Measurements from ENCODE around the gene RGS8. TPM values are rescaled to one million over a fixed set of nuclear protein-coding genes. Genes with fewer than 3 reads are reported as not detected.

Gene RGS8
- polyA plus RNA-seq, 2 donors: not detected

GRCh38 chr1:182664296-182664695, 20.1 kb downstream of the RGS8 start:
- no peaks in the 10 kb centered on the region for H3K27me3 ChIP-seq (ENCODE audit: control insufficient read depth in 1 of 2, insufficient read depth in 2 of 2, low read length in 2 of 2)
- WGBS, 2 donors: 69 to 74% methylated on average over 3 of the region's 3 CpGs
- no peaks in the 10 kb centered on the region for H3K36me3 ChIP-seq (ENCODE audit: control insufficient read depth in 2 of 2, insufficient read depth in 2 of 2, low read length in 1 of 2)
- no peak overlapping the region for H3K4me3 ChIP-seq (ENCODE audit: low read depth in 1 of 2, low read length in 2 of 2)
- H3K27ac ChIP-seq (ENCODE audit: low read depth in 2 of 2, low read length in 1 of 2): no peak overlapping the region
- no peaks in the 10 kb centered on the region for H3K4me1 ChIP-seq (ENCODE audit: control insufficient read depth in 2 of 2, insufficient read depth in 2 of 2, low read length in 1 of 2)
- H3K9me3 ChIP-seq (ENCODE audit: control insufficient read depth in 2 of 2, insufficient read depth in 1 of 2, low read depth in 1 of 2, low read length in 1 of 2): no peaks in the 10 kb centered on the region

GRCh38 chr1:182662956-182663355, 21.4 kb downstream of the RGS8 start:
- Histone ChIP-seq H3K9me3 (ENCODE audit: control insufficient read depth in 2 of 2, insufficient read depth in 1 of 2, low read depth in 1 of 2, low read length in 1 of 2) (no peaks in the 10 kb centered on the region), H3K4me1 (ENCODE audit: control insufficient read depth in 2 of 2, insufficient read depth in 2 of 2, low read length in 1 of 2) (no peaks in the 10 kb centered on the region), H3K27me3 (ENCODE audit: control insufficient read depth in 1 of 2, insufficient read depth in 2 of 2, low read length in 2 of 2) (no peaks in the 10 kb centered on the region), H3K27ac (ENCODE audit: low read depth in 2 of 2, low read length in 1 of 2) (no peak overlapping the region), H3K4me3 (ENCODE audit: low read depth in 1 of 2, low read length in 2 of 2) (no peak overlapping the region), H3K36me3 (ENCODE audit: control insufficient read depth in 2 of 2, insufficient read depth in 2 of 2, low read length in 1 of 2) (no peaks in the 10 kb centered on the region)
- WGBS, 2 donors: 78 to 82% methylated on average over 3 of the region's 3 CpGs

- H3K27ac ChIP-seq (ENCODE audit: low read depth in 2 of 2, low read length in 1 of 2): no peak overlapping the region
- whole genome bisulfite sequencing, 2 donors: 76 to 85% methylated on average over 7 of the region's 7 CpGs
- no peak overlapping the region for H3K4me3 ChIP-seq (ENCODE audit: low read depth in 1 of 2, low read length in 2 of 2)
- no peaks in the 10 kb centered on the region for H3K9me3 ChIP-seq (ENCODE audit: control insufficient read depth in 2 of 2, insufficient read depth in 1 of 2, low read depth in 1 of 2, low read length in 1 of 2)
- no peaks in the 10 kb centered on the region for H3K27me3 ChIP-seq (ENCODE audit: control insufficient read depth in 1 of 2, insufficient read depth in 2 of 2, low read length in 2 of 2)
- no peaks in the 10 kb centered on the region for H3K4me1 ChIP-seq (ENCODE audit: control insufficient read depth in 2 of 2, insufficient read depth in 2 of 2, low read length in 1 of 2)
- H3K36me3 ChIP-seq (ENCODE audit: control insufficient read depth in 2 of 2, insufficient read depth in 2 of 2, low read length in 1 of 2): no peaks in the 10 kb centered on the region
These were observed 22.1 kb downstream of the RGS8 start for GRCh38 chr1:182662121-182662890.

GRCh38 chr1:182658055-182658454, 26.3 kb downstream of the RGS8 start:
- no peak overlapping the region for H3K27ac ChIP-seq (ENCODE audit: low read depth in 2 of 2, low read length in 1 of 2)
- no peaks in the 10 kb centered on the region for H3K9me3 ChIP-seq (ENCODE audit: control insufficient read depth in 2 of 2, insufficient read depth in 1 of 2, low read depth in 1 of 2, low read length in 1 of 2)
- H3K27me3 ChIP-seq (ENCODE audit: control insufficient read depth in 1 of 2, insufficient read depth in 2 of 2, low read length in 2 of 2): no peaks in the 10 kb centered on the region
- H3K4me3 ChIP-seq (ENCODE audit: low read depth in 1 of 2, low read length in 2 of 2): no peak overlapping the region
- no peaks in the 10 kb centered on the region for H3K4me1 ChIP-seq (ENCODE audit: control insufficient read depth in 2 of 2, insufficient read depth in 2 of 2, low read length in 1 of 2)
- no peaks in the 10 kb centered on the region for H3K36me3 ChIP-seq (ENCODE audit: control insufficient read depth in 2 of 2, insufficient read depth in 2 of 2, low read length in 1 of 2)

GRCh38 chr1:182656842-182657397, 27.5 kb downstream of the RGS8 start:
- Histone ChIP-seq H3K4me3 (ENCODE audit: low read depth in 1 of 2, low read length in 2 of 2) (no peak overlapping the region), H3K9me3 (ENCODE audit: control insufficient read depth in 2 of 2, insufficient read depth in 1 of 2, low read depth in 1 of 2, low read length in 1 of 2) (no peaks in the 10 kb centered on the region), H3K36me3 (ENCODE audit: control insufficient read depth in 2 of 2, insufficient read depth in 2 of 2, low read length in 1 of 2) (no peaks in the 10 kb centered on the region), H3K27me3 (ENCODE audit: control insufficient read depth in 1 of 2, insufficient read depth in 2 of 2, low read length in 2 of 2) (no peaks in the 10 kb centered on the region), H3K27ac (ENCODE audit: low read depth in 2 of 2, low read length in 1 of 2) (no peak overlapping the region), H3K4me1 (ENCODE audit: control insufficient read depth in 2 of 2, insufficient read depth in 2 of 2, low read length in 1 of 2) (no peaks in the 10 kb centered on the region)
- WGBS, 2 donors: 81 to 85% methylated on average over 4 of the region's 4 CpGs

GRCh38 chr1:182653986-182654385, 30.4 kb downstream of the RGS8 start:
- Histone ChIP-seq H3K9me3 (ENCODE audit: control insufficient read depth in 2 of 2, insufficient read depth in 1 of 2, low read depth in 1 of 2, low read length in 1 of 2) (no peaks in the 10 kb centered on the region), H3K4me3 (ENCODE audit: low read depth in 1 of 2, low read length in 2 of 2) (no peak overlapping the region), H3K4me1 (ENCODE audit: control insufficient read depth in 2 of 2, insufficient read depth in 2 of 2, low read length in 1 of 2) (no peaks in the 10 kb centered on the region), H3K36me3 (ENCODE audit: control insufficient read depth in 2 of 2, insufficient read depth in 2 of 2, low read length in 1 of 2) (no peaks in the 10 kb centered on the region), H3K27me3 (ENCODE audit: control insufficient read depth in 1 of 2, insufficient read depth in 2 of 2, low read length in 2 of 2) (no peaks in the 10 kb centered on the region), H3K27ac (ENCODE audit: low read depth in 2 of 2, low read length in 1 of 2) (no peak overlapping the region)
- 89 to 98% methylated on average over 2 of the region's 2 CpGs for WGBS, 2 donors

GRCh38 chr1:182652933-182653332, 31.5 kb downstream of the RGS8 start:
- Histone ChIP-seq H3K27me3 (ENCODE audit: control insufficient read depth in 1 of 2, insufficient read depth in 2 of 2, low read length in 2 of 2) (no peaks in the 10 kb centered on the region), H3K36me3 (ENCODE audit: control insufficient read depth in 2 of 2, insufficient read depth in 2 of 2, low read length in 1 of 2) (no peaks in the 10 kb centered on the region), H3K4me1 (ENCODE audit: control insufficient read depth in 2 of 2, insufficient read depth in 2 of 2, low read length in 1 of 2) (no peaks in the 10 kb centered on the region), H3K4me3 (ENCODE audit: low read depth in 1 of 2, low read length in 2 of 2) (no peak overlapping the region), H3K27ac (ENCODE audit: low read depth in 2 of 2, low read length in 1 of 2) (no peak overlapping the region), H3K9me3 (ENCODE audit: control insufficient read depth in 2 of 2, insufficient read depth in 1 of 2, low read depth in 1 of 2, low read length in 1 of 2) (no peaks in the 10 kb centered on the region)
- 70 to 75% methylated on average over 3 of the region's 3 CpGs for WGBS, 2 donors

- H3K27ac ChIP-seq (ENCODE audit: low read depth in 2 of 2, low read length in 1 of 2): no peak overlapping the region
- H3K9me3 ChIP-seq (ENCODE audit: control insufficient read depth in 2 of 2, insufficient read depth in 1 of 2, low read depth in 1 of 2, low read length in 1 of 2): no peaks in the 10 kb centered on the region
- 63 to 68% methylated on average over 3 of the region's 3 CpGs for WGBS, 2 donors
- no peaks in the 10 kb centered on the region for H3K27me3 ChIP-seq (ENCODE audit: control insufficient read depth in 1 of 2, insufficient read depth in 2 of 2, low read length in 2 of 2)
- no peaks in the 10 kb centered on the region for H3K4me1 ChIP-seq (ENCODE audit: control insufficient read depth in 2 of 2, insufficient read depth in 2 of 2, low read length in 1 of 2)
- H3K36me3 ChIP-seq (ENCODE audit: control insufficient read depth in 2 of 2, insufficient read depth in 2 of 2, low read length in 1 of 2): no peaks in the 10 kb centered on the region
- no peak overlapping the region for H3K4me3 ChIP-seq (ENCODE audit: low read depth in 1 of 2, low read length in 2 of 2)
These were observed 33.1 kb downstream of the RGS8 start for GRCh38 chr1:182651339-182651724.

- H3K27me3 ChIP-seq (ENCODE audit: control insufficient read depth in 1 of 2, insufficient read depth in 2 of 2, low read length in 2 of 2): no peaks in the 10 kb centered on the region
- WGBS, 2 donors: 74 to 80% methylated on average over 6 of the region's 6 CpGs
- H3K36me3 ChIP-seq (ENCODE audit: control insufficient read depth in 2 of 2, insufficient read depth in 2 of 2, low read length in 1 of 2): no peaks in the 10 kb centered on the region
- H3K9me3 ChIP-seq (ENCODE audit: control insufficient read depth in 2 of 2, insufficient read depth in 1 of 2, low read depth in 1 of 2, low read length in 1 of 2): no peaks in the 10 kb centered on the region
- H3K27ac ChIP-seq (ENCODE audit: low read depth in 2 of 2, low read length in 1 of 2): no peak overlapping the region
- no peaks in the 10 kb centered on the region for H3K4me1 ChIP-seq (ENCODE audit: control insufficient read depth in 2 of 2, insufficient read depth in 2 of 2, low read length in 1 of 2)
- H3K4me3 ChIP-seq (ENCODE audit: low read depth in 1 of 2, low read length in 2 of 2): no peak overlapping the region
These were observed 33.6 kb downstream of the RGS8 start for GRCh38 chr1:182650678-182651338.
